SK-N-SH treated with all-trans-retinoic acid at 6 μM for 48 hours (cell line): ENCODE data around the gene CAPN11.

ENCODE experiments used
- ATAC-seq: fragments of 200-7000 bp; cut with Tn5 transposase; 3 replicates; pipeline ENCODE4 v1.9.1; 2020; ENCODE audit warnings: mild to moderate bottlenecking, moderate library complexity
- ARNTL ChIP-seq: fragments of 450-650 bp; formaldehyde crosslinking; IDR thresholded peaks from 2 replicates; pipeline ENCODE4 v1.5.0; 2020; ENCODE audit warnings: low read depth, mild to moderate bottlenecking, moderate library complexity, borderline replicate concordance
- BACH2 ChIP-seq: fragments of 250-450 bp; sonication (Bioruptor Pico); IDR thresholded peaks from 2 replicates; pipeline ENCODE4 v1.9.0; 2021; ENCODE audit warnings: mild to moderate bottlenecking, borderline replicate concordance
- ESRRG ChIP-seq: fragments of 250-450 bp; sonication (Bioruptor Pico); IDR thresholded peaks from 2 replicates; pipeline ENCODE4 v1.6.1; 2021; ENCODE audit warnings: mild to moderate bottlenecking
- GLIS3 ChIP-seq: fragments of 250-450 bp; sonication (Bioruptor Pico); IDR thresholded peaks from 2 replicates; pipeline ENCODE4 v1.5.0; 2020; ENCODE audit warnings: mild to moderate bottlenecking, moderate library complexity
- ISL1 ChIP-seq: fragments of 250-450 bp; sonication (Bioruptor Pico); IDR thresholded peaks from 2 replicates; pipeline ENCODE4 v2.1.2; 2022; ENCODE audit warnings: mild to moderate bottlenecking, moderate library complexity
- OSR1 ChIP-seq: fragments of 250-450 bp; sonication (Bioruptor Pico); IDR thresholded peaks from 2 replicates; pipeline ENCODE4 v1.8.0; 2022; ENCODE audit warnings: moderate library complexity, mild to moderate bottlenecking, inconsistent platforms
- PPARA ChIP-seq: fragments of 250-450 bp; sonication (Bioruptor Pico); IDR thresholded peaks from 2 replicates; pipeline ENCODE4 v1.5.0; 2020; ENCODE audit warnings: mild to moderate bottlenecking, borderline replicate concordance
- RARB ChIP-seq: fragments of 250-450 bp; sonication (Bioruptor Pico); IDR thresholded peaks from 2 replicates; pipeline ENCODE4 v1.8.0; 2021; ENCODE audit warnings: mild to moderate bottlenecking, moderate library complexity
- SNAI2 ChIP-seq: fragments of 250-450 bp; sonication (Bioruptor Pico); IDR thresholded peaks from 2 replicates; pipeline ENCODE4 v1.5.0; 2020; ENCODE audit warnings: mild to moderate bottlenecking, moderate library complexity
- TCF4 ChIP-seq: fragments of 250-450 bp; sonication (Bioruptor Pico); IDR thresholded peaks from 2 replicates; pipeline ENCODE4 v1.8.0; 2021; ENCODE audit warnings: mild to moderate bottlenecking, moderate library complexity, borderline replicate concordance
- TOX ChIP-seq: fragments of 250-450 bp; sonication (Bioruptor Pico); IDR thresholded peaks from 2 replicates; pipeline ENCODE4 v1.8.0; 2021; ENCODE audit warnings: mild to moderate bottlenecking, moderate library complexity, borderline replicate concordance
- ZC3H10 ChIP-seq: fragments of 250-450 bp; sonication (Bioruptor Pico); IDR thresholded peaks from 2 replicates; pipeline ENCODE4 v1.5.1; 2021; ENCODE audit warnings: mild to moderate bottlenecking, moderate library complexity
- ZFP30 ChIP-seq: fragments of 450-650 bp; formaldehyde crosslinking; IDR thresholded peaks from 2 replicates; pipeline ENCODE4 v1.5.0; 2022; ENCODE audit warnings: mild to moderate bottlenecking, moderate library complexity
- ZNF70 ChIP-seq: fragments of 450-650 bp; formaldehyde crosslinking; IDR thresholded peaks from 2 replicates; pipeline ENCODE4 v1.5.0; 2020; ENCODE audit warnings: mild to moderate bottlenecking, moderate library complexity
- ZNF8 ChIP-seq: fragments of 450-650 bp; formaldehyde crosslinking; IDR thresholded peaks from 2 replicates; pipeline ENCODE4 v1.5.0; 2020; ENCODE audit warnings: mild to moderate bottlenecking, moderate library complexity
- TF ChIP-seq, protein P1 (sequence below): fragments of 250-450 bp; sonication (Bioruptor Pico); IDR thresholded peaks from 2 replicates; pipeline ENCODE4 v1.5.0; 2020; ENCODE audit warnings: mild to moderate bottlenecking, moderate library complexity
- TF ChIP-seq, protein P2 (sequence below): fragments of 250-450 bp; sonication (Bioruptor Pico); IDR thresholded peaks from 2 replicates; pipeline ENCODE4 v1.5.1; 2020; ENCODE audit warnings: low read depth, mild to moderate bottlenecking, moderate library complexity
- TF ChIP-seq, protein P3 (sequence below): fragments of 250-450 bp; sonication (Bioruptor Pico); IDR thresholded peaks from 2 replicates; pipeline ENCODE4 v1.8.0; 2020; ENCODE audit warnings: mild to moderate bottlenecking, moderate library complexity, borderline replicate concordance
- TF ChIP-seq, protein P4 (sequence below): fragments of 250-450 bp; sonication (Bioruptor Pico); IDR thresholded peaks from 2 replicates; pipeline ENCODE4 v1.5.1; 2021; ENCODE audit warnings: mild to moderate bottlenecking, moderate library complexity
- TF ChIP-seq, protein P5 (sequence below): fragments of 250-450 bp; sonication (Bioruptor Pico); IDR thresholded peaks from 2 replicates; pipeline ENCODE4 v1.8.0; 2021; ENCODE audit warnings: low read depth, mild to moderate bottlenecking, moderate library complexity, borderline replicate concordance

CAPN11 gene

DNA sequence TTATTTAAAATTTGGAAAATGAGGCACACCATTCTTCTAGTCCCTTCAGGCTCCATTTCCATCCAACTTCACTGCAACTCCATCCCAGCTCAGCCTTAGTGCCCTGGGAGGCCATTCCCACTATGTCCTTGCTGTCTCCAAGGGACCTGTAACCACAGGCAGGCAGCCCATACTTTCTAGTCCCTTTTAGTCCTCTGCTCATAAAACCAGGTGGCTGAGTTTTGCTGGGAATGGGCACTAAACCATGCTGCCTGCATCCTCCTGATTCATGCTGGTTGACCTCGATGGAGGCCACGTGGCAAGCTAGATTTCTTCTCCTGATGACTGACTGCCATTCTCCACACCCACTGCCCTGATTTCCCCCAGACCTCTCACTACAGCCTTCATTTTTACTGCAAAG is 30.6 kb downstream of the CAPN11 start (continued):
- TF ChIP-seq, protein P1, sequence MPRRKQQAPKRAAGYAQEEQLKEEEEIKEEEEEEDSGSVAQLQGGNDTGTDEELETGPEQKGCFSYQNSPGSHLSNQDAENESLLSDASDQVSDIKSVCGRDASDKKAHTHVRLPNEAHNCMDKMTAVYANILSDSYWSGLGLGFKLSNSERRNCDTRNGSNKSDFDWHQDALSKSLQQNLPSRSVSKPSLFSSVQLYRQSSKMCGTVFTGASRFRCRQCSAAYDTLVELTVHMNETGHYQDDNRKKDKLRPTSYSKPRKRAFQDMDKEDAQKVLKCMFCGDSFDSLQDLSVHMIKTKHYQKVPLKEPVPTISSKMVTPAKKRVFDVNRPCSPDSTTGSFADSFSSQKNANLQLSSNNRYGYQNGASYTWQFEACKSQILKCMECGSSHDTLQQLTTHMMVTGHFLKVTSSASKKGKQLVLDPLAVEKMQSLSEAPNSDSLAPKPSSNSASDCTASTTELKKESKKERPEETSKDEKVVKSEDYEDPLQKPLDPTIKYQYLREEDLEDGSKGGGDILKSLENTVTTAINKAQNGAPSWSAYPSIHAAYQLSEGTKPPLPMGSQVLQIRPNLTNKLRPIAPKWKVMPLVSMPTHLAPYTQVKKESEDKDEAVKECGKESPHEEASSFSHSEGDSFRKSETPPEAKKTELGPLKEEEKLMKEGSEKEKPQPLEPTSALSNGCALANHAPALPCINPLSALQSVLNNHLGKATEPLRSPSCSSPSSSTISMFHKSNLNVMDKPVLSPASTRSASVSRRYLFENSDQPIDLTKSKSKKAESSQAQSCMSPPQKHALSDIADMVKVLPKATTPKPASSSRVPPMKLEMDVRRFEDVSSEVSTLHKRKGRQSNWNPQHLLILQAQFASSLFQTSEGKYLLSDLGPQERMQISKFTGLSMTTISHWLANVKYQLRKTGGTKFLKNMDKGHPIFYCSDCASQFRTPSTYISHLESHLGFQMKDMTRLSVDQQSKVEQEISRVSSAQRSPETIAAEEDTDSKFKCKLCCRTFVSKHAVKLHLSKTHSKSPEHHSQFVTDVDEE (CRISPR knock-in tag), result no peak
- TF ChIP-seq ESRRG (CRISPR knock-in tag), result no peak

DNA sequence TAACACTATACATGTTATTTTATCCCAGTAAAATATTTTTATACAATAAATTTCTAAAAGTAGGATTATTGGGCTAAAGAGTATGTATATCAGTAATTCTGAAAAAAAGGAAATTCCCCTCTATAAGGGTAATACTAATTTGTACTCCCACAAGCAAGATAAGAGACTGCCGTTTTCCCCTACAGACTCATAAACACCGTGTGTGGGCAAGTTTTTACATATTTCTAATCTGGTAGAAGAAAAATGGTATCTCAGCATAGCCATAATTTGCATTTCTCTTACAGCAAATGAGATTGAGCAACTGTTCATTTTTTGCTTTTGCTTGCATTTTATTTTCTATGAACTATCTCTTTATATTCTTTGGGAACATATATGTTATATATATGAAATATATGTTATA is 32.1 kb downstream of the CAPN11 start:
- no peak for ATAC-seq
- TF ChIP-seq, protein P2, sequence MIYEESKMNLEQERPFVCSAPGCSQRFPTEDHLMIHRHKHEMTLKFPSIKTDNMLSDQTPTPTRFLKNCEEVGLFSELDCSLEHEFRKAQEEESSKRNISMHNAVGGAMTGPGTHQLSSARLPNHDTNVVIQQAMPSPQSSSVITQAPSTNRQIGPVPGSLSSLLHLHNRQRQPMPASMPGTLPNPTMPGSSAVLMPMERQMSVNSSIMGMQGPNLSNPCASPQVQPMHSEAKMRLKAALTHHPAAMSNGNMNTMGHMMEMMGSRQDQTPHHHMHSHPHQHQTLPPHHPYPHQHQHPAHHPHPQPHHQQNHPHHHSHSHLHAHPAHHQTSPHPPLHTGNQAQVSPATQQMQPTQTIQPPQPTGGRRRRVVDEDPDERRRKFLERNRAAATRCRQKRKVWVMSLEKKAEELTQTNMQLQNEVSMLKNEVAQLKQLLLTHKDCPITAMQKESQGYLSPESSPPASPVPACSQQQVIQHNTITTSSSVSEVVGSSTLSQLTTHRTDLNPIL (CRISPR knock-in tag), result no peak
- TF ChIP-seq, protein P1 (CRISPR knock-in tag), result no peak
- TF ChIP-seq ISL1 (CRISPR knock-in tag), result no peak
- TF ChIP-seq, all 23 proteins: peak for 0

DNA sequence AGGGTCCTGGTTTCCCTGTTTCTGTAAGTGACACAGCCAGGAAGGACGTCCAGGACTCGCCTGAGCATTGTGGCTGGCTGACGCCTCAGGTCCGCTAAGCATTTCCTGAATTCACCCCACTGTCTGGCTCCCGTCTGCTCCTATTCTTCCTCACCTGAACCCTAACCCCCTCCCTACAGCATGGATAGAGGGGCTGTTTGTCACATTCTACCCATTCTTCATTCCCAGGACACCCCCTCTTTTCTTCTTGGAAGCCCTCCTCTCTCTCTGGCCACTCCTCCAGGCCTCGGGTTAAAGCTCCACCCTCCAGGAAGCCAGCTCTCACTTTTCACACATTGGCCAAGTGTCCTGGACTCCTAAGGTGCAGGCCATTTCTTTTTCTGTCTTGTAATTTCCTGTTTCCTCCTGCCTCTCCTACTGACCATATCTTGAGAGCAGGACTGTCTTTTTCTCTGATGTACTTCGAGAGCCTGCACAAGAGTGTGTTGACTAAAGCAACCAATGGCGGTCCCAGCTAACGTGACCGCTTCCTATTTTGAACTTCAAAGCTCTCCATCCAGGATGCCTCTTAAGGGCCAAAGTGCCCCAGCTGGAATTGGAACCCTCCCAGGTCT is 33.9 kb downstream of the CAPN11 start:
- TF ChIP-seq, protein P2 (CRISPR knock-in tag), result no peak
- TF ChIP-seq ZFP30 (CRISPR knock-in tag), result no peak
- TF ChIP-seq, protein P3, sequence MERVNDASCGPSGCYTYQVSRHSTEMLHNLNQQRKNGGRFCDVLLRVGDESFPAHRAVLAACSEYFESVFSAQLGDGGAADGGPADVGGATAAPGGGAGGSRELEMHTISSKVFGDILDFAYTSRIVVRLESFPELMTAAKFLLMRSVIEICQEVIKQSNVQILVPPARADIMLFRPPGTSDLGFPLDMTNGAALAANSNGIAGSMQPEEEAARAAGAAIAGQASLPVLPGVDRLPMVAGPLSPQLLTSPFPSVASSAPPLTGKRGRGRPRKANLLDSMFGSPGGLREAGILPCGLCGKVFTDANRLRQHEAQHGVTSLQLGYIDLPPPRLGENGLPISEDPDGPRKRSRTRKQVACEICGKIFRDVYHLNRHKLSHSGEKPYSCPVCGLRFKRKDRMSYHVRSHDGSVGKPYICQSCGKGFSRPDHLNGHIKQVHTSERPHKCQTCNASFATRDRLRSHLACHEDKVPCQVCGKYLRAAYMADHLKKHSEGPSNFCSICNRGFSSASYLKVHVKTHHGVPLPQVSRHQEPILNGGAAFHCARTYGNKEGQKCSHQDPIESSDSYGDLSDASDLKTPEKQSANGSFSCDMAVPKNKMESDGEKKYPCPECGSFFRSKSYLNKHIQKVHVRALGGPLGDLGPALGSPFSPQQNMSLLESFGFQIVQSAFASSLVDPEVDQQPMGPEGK (CRISPR knock-in tag), result no peak
- TF ChIP-seq PPARA (CRISPR knock-in tag), result no peak
- TF ChIP-seq ISL1 (CRISPR knock-in tag), result no peak
- no peak for TF ChIP-seq ZNF8
- TF ChIP-seq, all 23 proteins: peak for 0
- ATAC-seq, result no peak

DNA sequence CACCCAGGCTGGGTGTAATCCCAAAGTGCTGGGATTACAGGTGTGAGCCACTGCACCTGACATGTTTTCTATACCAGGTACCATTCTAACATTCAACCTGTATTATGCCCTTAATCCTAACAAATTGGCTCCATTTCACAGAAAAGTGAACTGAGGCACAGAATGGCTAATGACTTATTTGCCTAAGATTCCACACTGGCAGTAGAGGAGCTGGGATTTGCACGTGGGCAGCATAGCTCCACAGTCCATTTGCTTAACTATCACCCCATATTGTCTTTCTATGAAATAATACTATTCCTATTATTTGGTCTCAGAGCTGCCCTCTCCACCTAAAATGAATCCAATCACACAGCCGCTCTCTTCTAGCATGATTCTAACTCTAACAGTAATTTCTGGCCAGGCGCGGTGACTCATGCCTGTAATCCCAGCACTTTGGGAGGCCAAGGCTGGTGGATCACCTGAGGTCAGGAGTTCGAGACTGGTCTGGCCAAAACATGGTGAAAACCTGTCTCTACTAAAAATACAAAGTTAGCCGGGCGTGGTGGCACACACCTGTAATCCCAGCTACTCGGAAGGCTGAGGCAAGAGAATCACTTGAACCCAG is 34.8 kb downstream of the CAPN11 start:
- no peak for ATAC-seq
- TF ChIP-seq GLIS3 (CRISPR knock-in tag) (no peak), ARNTL (CRISPR knock-in tag) (no peak), ZNF70 (CRISPR knock-in tag) (no peak), ESRRG (CRISPR knock-in tag) (no peak), ZC3H10 (CRISPR knock-in tag) (no peak), OSR1 (CRISPR knock-in tag) (no peak), BACH2 (no peak), TOX (no peak), ZNF8 (no peak), RARB (CRISPR knock-in tag) (no peak), ZFP30 (CRISPR knock-in tag) (no peak), TCF4 (CRISPR knock-in tag) (no peak), SNAI2 (CRISPR knock-in tag) (no peak), ISL1 (CRISPR knock-in tag) (no peak)
- TF ChIP-seq, protein P4, sequence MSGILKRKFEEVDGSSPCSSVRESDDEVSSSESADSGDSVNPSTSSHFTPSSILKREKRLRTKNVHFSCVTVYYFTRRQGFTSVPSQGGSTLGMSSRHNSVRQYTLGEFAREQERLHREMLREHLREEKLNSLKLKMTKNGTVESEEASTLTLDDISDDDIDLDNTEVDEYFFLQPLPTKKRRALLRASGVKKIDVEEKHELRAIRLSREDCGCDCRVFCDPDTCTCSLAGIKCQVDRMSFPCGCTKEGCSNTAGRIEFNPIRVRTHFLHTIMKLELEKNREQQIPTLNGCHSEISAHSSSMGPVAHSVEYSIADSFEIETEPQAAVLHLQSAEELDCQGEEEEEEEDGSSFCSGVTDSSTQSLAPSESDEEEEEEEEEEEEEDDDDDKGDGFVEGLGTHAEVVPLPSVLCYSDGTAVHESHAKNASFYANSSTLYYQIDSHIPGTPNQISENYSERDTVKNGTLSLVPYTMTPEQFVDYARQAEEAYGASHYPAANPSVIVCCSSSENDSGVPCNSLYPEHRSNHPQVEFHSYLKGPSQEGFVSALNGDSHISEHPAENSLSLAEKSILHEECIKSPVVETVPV (CRISPR knock-in tag), result no peak
- TF ChIP-seq, protein P5, sequence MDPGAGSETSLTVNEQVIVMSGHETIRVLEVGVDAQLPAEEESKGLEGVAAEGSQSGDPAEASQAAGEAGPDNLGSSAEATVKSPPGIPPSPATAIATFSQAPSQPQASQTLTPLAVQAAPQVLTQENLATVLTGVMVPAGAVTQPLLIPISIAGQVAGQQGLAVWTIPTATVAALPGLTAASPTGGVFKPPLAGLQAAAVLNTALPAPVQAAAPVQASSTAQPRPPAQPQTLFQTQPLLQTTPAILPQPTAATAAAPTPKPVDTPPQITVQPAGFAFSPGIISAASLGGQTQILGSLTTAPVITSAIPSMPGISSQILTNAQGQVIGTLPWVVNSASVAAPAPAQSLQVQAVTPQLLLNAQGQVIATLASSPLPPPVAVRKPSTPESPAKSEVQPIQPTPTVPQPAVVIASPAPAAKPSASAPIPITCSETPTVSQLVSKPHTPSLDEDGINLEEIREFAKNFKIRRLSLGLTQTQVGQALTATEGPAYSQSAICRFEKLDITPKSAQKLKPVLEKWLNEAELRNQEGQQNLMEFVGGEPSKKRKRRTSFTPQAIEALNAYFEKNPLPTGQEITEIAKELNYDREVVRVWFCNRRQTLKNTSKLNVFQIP (CRISPR knock-in tag), result no peak
